Kasumi-1 (cell line): ENCODE results near the gene DYNC1H1.

ENCODE experiments used
- DNase-seq, 2 experiments: peaks; one replicate each; lab custom pipeline; 2025; lab: John Stamatoyannopoulos, UW

The DYNC1H1 gene

GRCh38 chr14:101944451-101944850 lies 19.9 kb upstream of the DYNC1H1 start:
- no peak for DNase-seq

GRCh38 chr14:101945171-101945570 lies 19.2 kb upstream of the DYNC1H1 start:
- DNase-seq, result no peak

- DNase-seq, result no peak
These were observed 16.8 kb upstream of the DYNC1H1 start for GRCh38 chr14:101947577-101947903.

GRCh38 chr14:101947904-101948665 lies 16.3 kb upstream of the DYNC1H1 start:
- DNase-seq, result peak; percentile 98 to 99

- no peak for DNase-seq
These were observed 15.6 kb upstream of the DYNC1H1 start for GRCh38 chr14:101948666-101949216.

- DNase-seq, result no peak
These were observed 14.3 kb upstream of the DYNC1H1 start for GRCh38 chr14:101950100-101950499.

- no peak for DNase-seq
These were observed 13.7 kb upstream of the DYNC1H1 start for GRCh38 chr14:101950516-101951215.

GRCh38 chr14:101953151-101953550 lies 11.2 kb upstream of the DYNC1H1 start:
- no peak for DNase-seq

- DNase-seq, result no peak
These were observed 9.9 kb upstream of the DYNC1H1 start for GRCh38 chr14:101954501-101954900.

GRCh38 chr14:101955695-101956161 lies 8.6 kb upstream of the DYNC1H1 start:
- no peak for DNase-seq

GRCh38 chr14:101956179-101956885 lies 8.0 kb upstream of the DYNC1H1 start:
- DNase-seq, result no peak

- DNase-seq, result no peak
These were observed 6.8 kb upstream of the DYNC1H1 start for GRCh38 chr14:101957406-101958234.

GRCh38 chr14:101958418-101959180 lies 5.8 kb upstream of the DYNC1H1 start:
- DNase-seq, result no peak

- no peak for DNase-seq
These were observed 5.1 kb upstream of the DYNC1H1 start for GRCh38 chr14:101959277-101959676.

GRCh38 chr14:101960225-101960624 lies 4.1 kb upstream of the DYNC1H1 start:
- DNase-seq, result peak; percentile 42 to 60

GRCh38 chr14:101961011-101961721 lies 3.2 kb upstream of the DYNC1H1 start:
- peak; percentile 90 to 94 for DNase-seq

GRCh38 chr14:101961746-101962502 lies 2.4 kb upstream of the DYNC1H1 start:
- DNase-seq, result no peak

- no peak for DNase-seq
These were observed 1.9 kb upstream of the DYNC1H1 start for GRCh38 chr14:101962503-101962874.

- no peak for DNase-seq
These were observed 1.3 kb upstream of the DYNC1H1 start for GRCh38 chr14:101963052-101963451.
